Endodermal cell (in vitro differentiated cells): Measurements from ENCODE around the gene VSIG4. TPM values are rescaled to one million over a fixed set of nuclear protein-coding genes. Genes with fewer than 3 reads are reported as not detected.

Experiments
- DNase-seq: peaks from one replicate; pipeline ENCODE4 v3.0.0-alpha.2; 2017
- H3K27ac ChIP-seq: 2 replicates; pipeline ENCODE4 v1.5.1; 2013; ENCODE audit warnings: mild to moderate bottlenecking, low read depth, low read length, moderate library complexity
- H3K27me3 ChIP-seq: 2 replicates; pipeline ENCODE4 v1.6.1; 2013; ENCODE audit warnings: mild to moderate bottlenecking, low read length, moderate library complexity; ENCODE audit not compliant: insufficient read depth, control insufficient read depth, poor library complexity, severe bottlenecking
- H3K36me3 ChIP-seq: 2 replicates; pipeline ENCODE4 v1.7.0; 2013; ENCODE audit warnings: mild to moderate bottlenecking, low read length, moderate library complexity; ENCODE audit not compliant: control insufficient read depth, insufficient read depth
- H3K4me1 ChIP-seq: one replicate; pipeline ENCODE4 v1.7.0; 2013; ENCODE audit warnings: low read length; ENCODE audit not compliant: control insufficient read depth, insufficient read depth
- H3K4me3 ChIP-seq: 2 replicates; pipeline ENCODE4 v1.5.1; 2013; ENCODE audit warnings: mild to moderate bottlenecking, low read length, moderate library complexity
- H3K9ac ChIP-seq: 2 replicates; pipeline ENCODE4 v1.6.1; 2013; ENCODE audit warnings: mild to moderate bottlenecking, low read length, moderate library complexity; ENCODE audit not compliant: poor library complexity, severe bottlenecking; ENCODE audit errors: extremely low read depth
- H3K9me3 ChIP-seq: 2 replicates; pipeline ENCODE4 v1.6.1; 2013; ENCODE audit warnings: mild to moderate bottlenecking, low read length, moderate library complexity; ENCODE audit not compliant: control insufficient read depth
- H3K27ac Mint-ChIP-seq: 2 replicates; pipeline ENCODE4 v1.8.0; 2020; ENCODE audit warnings: mixed read lengths
- H3K27me3 Mint-ChIP-seq: 2 replicates; pipeline ENCODE4 v1.8.0; 2021; ENCODE audit warnings: mild to moderate bottlenecking, mixed read lengths; ENCODE audit not compliant: insufficient read depth
- H3K36me3 Mint-ChIP-seq: 2 replicates; pipeline ENCODE4 v1.8.0; 2020; ENCODE audit warnings: low read depth, mixed read lengths
- H3K4me1 Mint-ChIP-seq: 2 replicates; pipeline ENCODE4 v1.8.0; 2020; ENCODE audit warnings: mixed read lengths
- H3K4me3 Mint-ChIP-seq: 2 replicates; pipeline ENCODE4 v1.8.0; 2020; ENCODE audit warnings: mild to moderate bottlenecking, moderate library complexity, mixed read lengths
- H3K9me3 Mint-ChIP-seq: 2 replicates; pipeline ENCODE4 v1.8.0; 2020; ENCODE audit warnings: mild to moderate bottlenecking, mixed read lengths
- CTCF ChIP-seq: fragments of 200-600 bp; sonication (generic); conservative IDR thresholded peaks from 2 replicates; pipeline ENCODE4 v1.5.0; 2021; ENCODE audit warnings: antibody characterized with exemption, mild to moderate bottlenecking
- WGBS, 2 experiments: methylation state at CpG; one replicate each; pipeline versions ENCODE4 v1.1.5 to v1.1.7; 2013; ENCODE audit warnings: missing lambda C conversion rate in 2 of 2, mixed read lengths in 1 of 2; ENCODE audit not compliant: insufficient coverage in 1 of 2, insufficient read length in 1 of 2; 5-methylcytosine and 5-hydroxymethylcytosine counted together
- total RNA-seq, 2 donors: library from RNA; stranded (reverse); fragmentation: NEBNext Ultra II Directional in 1 of 2; extraction: Animal tissue kit (Norgen Biotek cat#: 25700) in 1 of 2; gene quantifications; 2 replicates in 1 of 2; 3 replicates in 1 of 2; pipeline ENCODE4 v1.2.1, GENCODE V29; 2021

VSIG4 gene
- total RNA-seq, 2 donors from 2014 or later: not detected

DNA sequence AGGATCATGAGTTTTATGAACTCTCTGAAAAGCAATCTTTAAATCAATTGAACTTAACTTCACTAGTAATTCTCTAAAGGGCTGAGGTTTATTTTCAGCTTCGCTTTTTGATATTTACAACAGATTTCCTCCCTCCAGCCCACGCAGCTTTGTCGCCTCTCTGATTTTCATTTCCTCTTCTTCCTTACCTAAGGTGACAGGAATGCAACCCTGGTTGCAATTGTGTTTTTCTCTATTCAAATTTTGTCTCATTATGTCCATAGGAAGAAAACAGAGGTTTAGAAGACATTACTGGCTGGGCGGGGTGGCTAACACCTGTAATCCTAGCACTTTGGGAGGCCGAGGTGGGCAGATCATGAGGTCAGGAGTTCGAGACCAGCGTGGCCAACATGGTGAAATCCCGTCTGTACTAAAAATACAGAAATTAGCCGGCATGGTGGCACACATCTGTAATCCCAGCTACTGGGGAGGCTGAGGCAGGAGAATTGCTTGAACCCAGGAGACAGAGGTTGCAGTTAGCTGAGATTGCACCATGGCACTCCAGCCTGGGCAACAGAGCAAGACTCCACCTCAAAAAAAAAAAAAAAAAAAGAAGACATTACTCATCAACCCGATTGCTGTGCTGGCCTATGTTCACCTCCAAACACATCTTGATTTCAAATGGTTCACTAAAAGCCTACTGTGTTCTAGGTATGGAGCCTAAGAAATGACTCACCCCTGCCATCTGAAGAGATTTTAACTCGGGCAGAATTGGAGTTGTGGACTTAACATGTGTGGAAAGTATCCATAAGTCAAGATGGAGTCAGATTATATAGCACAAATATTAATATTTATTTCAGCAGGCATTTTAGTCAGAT is 36.8 kb downstream of the VSIG4 start:
- Histone ChIP-seq H3K27me3 (no peaks in the 10 kb centered on the region), H3K27ac (no peak overlapping the region), H3K36me3 (no peaks in the 10 kb centered on the region), H3K4me3 (no peak overlapping the region), H3K4me1 (no peaks in the 10 kb centered on the region), H3K9me3 (no peaks in the 10 kb centered on the region), H3K9ac (no peak overlapping the region)
- H3K27ac Mint-ChIP-seq: no peak overlapping the region
- H3K4me1 Mint-ChIP-seq: peaks cover 3% of the 10 kb centered on the region
- peaks cover 35% of the 10 kb centered on the region for H3K9me3 Mint-ChIP-seq
- TF ChIP-seq CTCF: no peak
- H3K27me3 Mint-ChIP-seq: no peaks in the 10 kb centered on the region
- no peak overlapping the region for H3K4me3 Mint-ChIP-seq
- DNase-seq: no peak
- WGBS, 2 experiments: 97% methylated on average over 10 of the region's 11 CpGs; no CpG with 5 or more reads in 1 of the 2 experiments
- no peaks in the 10 kb centered on the region for H3K36me3 Mint-ChIP-seq

GRCh38 chrX:66001596-66001995 is 38.3 kb downstream of the VSIG4 start:
- Histone ChIP-seq H3K27ac (no peak overlapping the region), H3K36me3 (no peaks in the 10 kb centered on the region), H3K4me1 (no peaks in the 10 kb centered on the region), H3K27me3 (no peaks in the 10 kb centered on the region), H3K9ac (no peak overlapping the region), H3K9me3 (no peaks in the 10 kb centered on the region), H3K4me3 (no peak overlapping the region)
- peaks cover 41% of the 10 kb centered on the region for H3K9me3 Mint-ChIP-seq
- H3K4me3 Mint-ChIP-seq: no peak overlapping the region
- no peak for TF ChIP-seq CTCF
- H3K36me3 Mint-ChIP-seq: no peaks in the 10 kb centered on the region
- no peak overlapping the region for H3K27ac Mint-ChIP-seq
- peaks cover 3% of the 10 kb centered on the region for H3K4me1 Mint-ChIP-seq
- no peaks in the 10 kb centered on the region for H3K27me3 Mint-ChIP-seq
- no peak for DNase-seq

DNA sequence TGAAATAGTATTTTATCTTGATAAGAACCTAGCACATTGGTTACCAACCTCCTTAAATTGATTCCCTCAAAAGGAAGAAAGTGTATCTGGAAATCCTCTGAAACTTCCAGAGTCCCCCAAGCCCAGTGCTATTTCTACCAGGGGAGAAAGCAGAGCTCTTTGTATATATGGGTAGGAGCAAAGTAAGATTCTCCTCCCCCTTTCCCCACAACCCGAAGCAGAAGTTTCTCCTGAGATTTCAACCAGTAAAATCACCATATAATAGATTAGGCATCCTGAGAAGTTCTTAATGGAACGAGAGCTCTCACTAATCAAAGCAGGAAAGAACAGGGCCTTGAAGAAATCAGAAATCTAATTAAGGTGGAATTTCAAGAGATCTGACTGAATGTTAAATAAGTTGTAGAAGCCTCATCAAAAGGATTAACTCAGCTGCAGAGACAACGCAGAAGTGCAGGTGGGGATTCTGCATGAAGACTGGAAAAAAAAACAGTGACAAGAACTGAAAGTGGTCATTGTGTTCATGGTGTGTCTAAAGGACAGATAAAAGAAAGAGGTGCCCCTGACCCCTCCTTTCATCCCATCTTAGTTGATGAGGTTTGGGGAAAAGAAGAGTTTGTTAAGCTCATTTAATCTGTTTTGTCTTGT is 39.1 kb downstream of the VSIG4 start:
- Mint-ChIP-seq H3K4me1 (peaks cover 3% of the 10 kb centered on the region), H3K9me3 (peaks cover 39% of the 10 kb centered on the region), H3K36me3 (no peaks in the 10 kb centered on the region), H3K27me3 (no peaks in the 10 kb centered on the region), H3K27ac (no peak overlapping the region), H3K4me3 (no peak overlapping the region)
- no peak overlapping the region for H3K27ac ChIP-seq
- no peak overlapping the region for H3K9ac ChIP-seq
- no peaks in the 10 kb centered on the region for H3K36me3 ChIP-seq
- no peaks in the 10 kb centered on the region for H3K9me3 ChIP-seq
- DNase-seq: no peak
- H3K4me3 ChIP-seq: no peak overlapping the region
- H3K4me1 ChIP-seq: no peaks in the 10 kb centered on the region
- 95 to 100% methylated on average over 1 to 3 of the region's 3 CpGs for WGBS, 2 experiments
- TF ChIP-seq CTCF: no peak
- no peaks in the 10 kb centered on the region for H3K27me3 ChIP-seq
